Inferior parietal cortex (tissue), 1 donor: Measurements from ENCODE around the gene TMIGD1.
"Not testable (repeated sequence)": the region's sequence is repeated elsewhere in the genome, so short reads cannot be mapped to it uniquely, and the experiment has no call there.

ENCODE experiments used
- DNase-seq: peaks from one replicate; pipeline ENCODE4 v3.0.0-alpha.2; 2016; ENCODE audit errors: extremely low spot score

TMIGD1 gene

DNA sequence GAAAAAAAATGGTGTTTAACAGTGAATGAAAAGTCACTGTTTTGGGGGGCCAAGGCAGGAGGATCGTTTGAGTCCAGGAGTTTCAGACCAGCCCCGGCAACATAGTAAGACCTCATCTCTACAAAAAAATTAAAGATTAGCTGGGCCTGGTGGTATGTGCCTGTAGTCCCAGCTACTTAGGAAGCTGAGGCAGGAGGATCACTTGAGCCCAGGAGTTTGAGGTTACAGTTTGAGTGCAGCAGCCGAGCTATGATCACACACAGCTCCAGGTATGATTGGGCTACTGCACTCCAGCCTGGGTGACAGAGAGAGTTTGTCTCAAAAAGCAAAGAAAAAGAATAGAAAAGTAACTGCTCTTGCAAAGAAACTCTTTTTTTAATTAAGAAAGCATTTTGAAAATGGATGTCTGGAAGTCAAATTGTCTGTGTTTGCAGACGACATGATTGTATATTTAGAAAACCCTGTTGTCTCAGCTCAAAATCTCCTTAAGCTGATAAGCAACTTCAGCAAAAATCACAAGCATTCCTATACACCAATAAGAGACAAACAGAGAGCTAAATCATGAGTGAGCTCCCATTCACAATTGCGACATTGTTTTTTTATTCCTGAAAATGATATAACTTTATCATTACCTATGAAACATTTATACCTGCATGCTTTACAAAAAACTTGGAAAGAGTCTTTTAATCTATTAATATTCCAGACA is 24.4 kb upstream of the TMIGD1 start:
- DNase-seq = no peak

DNA sequence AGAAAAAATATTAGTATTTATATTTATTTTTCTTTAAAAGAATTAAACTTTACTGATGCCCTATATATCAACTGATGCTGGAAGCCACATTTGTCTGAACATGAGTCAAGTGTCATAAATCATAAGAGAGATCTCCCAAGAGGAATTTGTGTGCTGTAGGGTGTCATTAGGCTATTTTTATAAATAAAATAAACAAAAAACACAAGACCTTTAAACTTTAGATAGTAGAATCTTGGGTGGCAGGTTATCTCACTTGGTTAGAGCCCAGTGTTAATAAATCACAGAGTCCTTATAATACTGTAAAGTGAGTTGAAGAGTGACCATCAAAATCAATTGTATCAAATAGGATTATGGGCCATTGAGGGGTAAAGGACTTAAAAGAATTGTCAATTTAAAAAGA is 23.6 kb upstream of the TMIGD1 start:
- no peak for DNase-seq

DNA sequence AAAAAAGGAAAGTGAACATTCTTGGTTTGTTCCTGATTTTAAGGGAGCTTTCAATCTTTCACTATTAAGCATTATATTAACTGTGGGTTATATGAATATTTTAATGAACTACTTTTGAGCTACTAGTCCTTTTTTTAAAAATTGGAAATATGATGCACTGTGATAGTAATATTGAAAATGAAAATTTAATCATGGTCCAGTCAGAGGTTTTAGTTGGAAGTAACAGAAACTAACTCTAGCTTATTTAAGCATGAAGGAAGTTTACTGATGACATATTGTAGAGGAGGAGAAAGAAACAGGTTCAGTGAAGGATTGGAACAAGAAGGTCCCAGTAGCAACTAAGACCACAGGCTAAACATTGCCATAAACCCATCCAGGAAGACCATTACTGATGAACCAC is 20.8 kb upstream of the TMIGD1 start:
- no peak for DNase-seq

DNA sequence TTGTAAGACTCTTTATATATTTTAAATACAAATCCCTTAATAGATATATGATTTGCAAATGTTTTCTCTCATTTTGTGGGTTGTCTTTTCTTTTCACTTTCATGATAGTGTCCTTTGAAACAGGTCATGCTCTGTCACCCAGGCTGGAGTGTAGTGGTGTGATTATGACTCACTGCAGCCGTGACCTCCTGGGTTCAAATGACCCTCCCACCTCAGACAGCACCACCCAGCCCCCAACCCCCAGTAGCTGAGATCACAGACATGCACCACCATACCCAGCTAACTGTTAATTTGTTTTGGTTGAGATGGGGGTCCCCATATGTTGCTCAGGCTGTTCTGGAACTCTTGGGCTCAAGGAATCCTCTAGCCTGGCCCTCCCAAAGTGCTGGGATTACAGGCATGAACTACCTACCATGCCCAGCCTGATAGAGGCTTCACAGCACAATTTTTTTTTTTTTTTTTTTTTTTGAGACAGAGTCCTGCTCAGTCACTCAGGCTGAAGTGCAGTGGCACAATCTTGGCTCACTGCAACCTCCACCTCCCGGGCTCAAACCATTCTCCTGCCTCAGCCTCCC is 18.5 kb upstream of the TMIGD1 start:
- DNase-seq = no peak

DNA sequence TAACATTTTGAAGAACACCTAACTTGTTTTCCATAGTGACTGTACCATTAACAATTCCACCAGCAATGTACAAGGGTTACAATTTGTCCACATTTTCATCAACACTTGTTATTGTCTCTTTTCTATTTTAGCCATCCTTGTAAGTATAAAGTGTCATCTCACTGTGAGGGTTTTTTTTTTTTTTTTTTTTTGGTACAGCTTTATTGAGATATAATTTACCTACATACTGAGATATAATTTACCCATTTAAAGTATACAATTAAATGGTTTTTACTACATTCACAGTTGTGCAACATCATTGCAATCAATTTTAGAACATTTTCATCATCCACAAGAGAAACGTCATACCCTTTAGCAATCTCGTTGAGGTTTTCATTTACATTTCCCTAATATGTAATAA is 17.9 kb upstream of the TMIGD1 start:
- no peak for DNase-seq

DNA sequence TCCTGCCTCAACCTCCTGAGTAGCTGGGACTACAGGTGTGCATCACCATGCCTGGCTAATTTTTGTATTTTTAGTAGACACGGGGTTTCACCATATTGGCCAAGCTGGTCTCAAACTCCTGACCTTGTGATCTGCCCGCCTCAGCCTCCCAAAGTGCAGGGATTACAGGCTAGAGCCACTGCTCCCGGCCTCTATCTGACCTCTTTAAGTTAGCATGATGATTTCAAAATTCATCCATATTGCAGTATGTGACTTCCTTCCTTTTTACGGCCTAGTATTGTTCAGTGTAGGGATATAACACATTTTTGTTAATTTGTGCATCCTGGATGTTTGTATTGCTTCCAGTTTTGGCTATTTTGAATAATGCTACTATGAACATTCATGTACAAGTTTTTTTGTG is 17.4 kb upstream of the TMIGD1 start:
- not testable (repeated sequence) for DNase-seq

DNA sequence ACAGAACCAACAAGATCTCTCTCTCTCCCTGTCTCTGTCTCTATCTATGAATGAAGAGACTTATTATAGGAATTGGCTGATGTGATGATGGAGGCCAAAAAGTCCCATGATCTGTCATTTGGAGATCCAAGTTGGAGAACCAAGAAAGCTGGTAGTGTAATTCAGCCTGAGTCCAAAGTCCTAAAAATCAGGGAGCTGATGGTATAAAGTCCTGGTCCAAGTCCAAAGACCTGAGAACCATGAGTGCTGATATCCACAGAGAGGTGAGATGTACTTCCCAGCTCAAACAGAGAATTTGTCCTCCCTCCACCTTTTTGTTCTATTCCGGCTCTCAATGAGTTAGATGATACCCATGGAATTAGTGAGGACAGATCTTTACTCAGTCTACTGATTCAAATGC is 15.4 kb upstream of the TMIGD1 start:
- no peak for DNase-seq

DNA sequence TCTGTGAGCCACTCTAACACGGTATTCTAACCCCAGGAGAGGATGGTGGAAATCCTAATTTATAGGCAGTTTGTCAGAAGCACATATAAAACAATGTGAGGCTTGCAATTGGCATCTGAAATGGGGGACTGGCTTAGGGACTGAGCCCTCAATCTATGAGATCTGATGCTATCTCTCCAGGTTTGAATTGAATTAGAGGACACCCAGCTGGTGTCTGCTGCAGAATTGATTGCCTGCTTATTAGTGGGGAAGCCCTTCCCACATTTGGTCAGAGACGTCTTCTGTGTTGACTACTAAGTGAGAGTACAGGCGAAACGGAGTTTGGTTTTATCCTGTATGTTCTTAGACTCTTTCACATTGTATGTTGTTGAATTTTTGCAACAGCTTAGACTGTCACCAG is 13.6 kb upstream of the TMIGD1 start:
- no peak for DNase-seq

DNA sequence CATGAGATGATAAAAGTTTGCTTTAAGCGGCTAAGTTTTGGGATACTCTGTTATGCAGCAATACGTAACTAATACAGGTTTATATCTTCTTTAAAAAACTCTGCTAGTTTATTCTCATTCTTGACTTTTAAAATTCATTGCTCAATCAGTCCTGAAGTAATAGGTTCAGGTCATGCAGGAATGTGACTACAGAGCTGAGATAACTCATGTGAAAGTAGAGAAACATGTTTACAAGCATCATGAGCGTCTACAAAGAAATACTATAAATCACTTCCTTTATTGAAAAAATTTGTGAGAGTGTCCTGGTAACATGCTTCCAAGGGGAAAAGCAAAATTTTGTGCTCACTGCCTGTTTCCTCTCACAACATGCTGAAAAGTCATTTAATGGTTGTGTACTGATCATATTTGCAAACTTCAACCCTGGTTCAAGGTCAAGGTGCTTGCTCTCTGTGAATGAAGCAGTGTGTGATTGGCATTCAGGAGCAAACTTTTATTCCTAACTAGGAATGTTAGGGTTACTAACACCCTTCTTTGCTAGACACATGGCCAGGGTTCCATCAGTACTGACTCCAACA is 12.5 kb upstream of the TMIGD1 start:
- no peak for DNase-seq

DNA sequence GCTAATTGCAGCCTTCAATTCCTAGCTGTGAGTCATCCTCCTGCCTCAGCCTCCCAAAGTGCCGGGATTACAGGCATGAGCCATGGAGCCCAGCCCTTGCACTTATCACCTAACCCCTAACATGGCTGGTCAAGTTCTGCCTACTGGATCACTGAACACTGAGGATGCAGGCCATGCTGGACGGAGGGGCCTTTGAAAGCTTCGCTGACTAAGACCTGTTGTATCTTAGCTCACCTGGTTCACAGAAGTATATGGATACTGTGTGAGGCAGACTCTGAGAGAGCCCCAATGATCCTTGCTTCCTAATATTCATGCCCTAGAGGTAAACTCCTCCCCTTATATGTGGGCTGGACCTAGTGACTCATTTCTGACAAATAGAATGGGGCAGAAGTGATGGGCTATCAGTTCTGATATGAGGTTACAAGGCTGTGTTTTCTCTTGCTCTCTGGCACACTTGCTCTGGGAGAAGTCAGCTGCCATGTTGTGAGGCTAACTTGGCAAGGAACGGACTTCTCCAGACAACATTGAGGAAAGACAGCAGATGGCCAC is 11.7 kb upstream of the TMIGD1 start:
- no peak for DNase-seq

DNA sequence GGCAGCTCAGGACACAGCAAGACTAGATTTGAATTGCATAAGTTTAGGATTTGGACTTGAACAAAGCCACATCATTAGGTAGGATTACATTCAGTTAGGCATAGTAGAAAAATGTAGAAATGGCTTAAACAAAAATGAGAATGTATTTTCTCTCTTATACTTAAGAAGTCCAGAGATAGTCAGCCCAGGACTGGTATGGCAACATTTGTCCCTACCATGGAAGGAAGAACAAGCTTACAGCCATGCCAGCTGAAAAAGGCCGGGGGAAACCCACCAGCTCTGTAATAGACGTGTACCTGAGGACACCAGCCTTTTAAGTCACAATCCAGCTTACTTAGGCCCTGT is 11.2 kb upstream of the TMIGD1 start:
- DNase-seq = no peak

DNA sequence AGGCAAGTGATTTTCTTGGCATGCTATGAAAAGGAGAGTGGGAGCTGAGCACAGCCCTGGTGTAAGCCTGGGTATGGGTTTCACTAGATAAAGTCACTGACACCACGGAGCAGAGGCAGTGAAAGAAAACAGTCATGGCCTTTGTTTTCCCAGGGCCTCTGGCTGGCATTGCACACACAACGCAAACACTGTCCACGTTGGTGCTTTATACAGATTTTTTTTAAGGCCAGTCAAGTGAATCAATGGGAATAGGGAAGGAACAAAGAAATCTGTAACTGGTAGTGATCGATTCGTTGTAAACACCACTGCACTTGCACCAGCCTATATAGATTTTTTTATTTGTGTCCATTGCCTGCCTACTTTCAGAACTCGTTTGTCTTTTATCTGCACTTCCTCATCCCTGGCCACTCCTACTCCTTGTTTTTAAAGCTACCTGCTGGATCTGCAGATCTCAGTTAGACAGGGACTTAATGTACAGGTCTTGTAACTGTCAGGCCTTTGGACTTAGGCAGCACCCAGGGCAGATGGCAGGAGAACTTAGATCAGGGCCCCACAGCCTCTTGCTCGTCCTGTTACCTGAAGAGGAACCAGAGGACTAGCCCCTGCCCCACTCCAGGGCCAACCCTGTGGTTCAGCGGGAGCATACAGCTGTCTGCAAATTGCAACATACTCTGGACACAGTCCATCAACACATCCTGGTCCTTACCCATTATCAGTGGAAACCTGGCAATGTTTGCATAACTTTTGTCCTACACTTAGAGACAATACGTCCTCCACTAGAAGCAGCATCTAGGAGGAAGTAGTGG is 10.6 kb upstream of the TMIGD1 start:
- peak; percentile 75 for DNase-seq

DNA sequence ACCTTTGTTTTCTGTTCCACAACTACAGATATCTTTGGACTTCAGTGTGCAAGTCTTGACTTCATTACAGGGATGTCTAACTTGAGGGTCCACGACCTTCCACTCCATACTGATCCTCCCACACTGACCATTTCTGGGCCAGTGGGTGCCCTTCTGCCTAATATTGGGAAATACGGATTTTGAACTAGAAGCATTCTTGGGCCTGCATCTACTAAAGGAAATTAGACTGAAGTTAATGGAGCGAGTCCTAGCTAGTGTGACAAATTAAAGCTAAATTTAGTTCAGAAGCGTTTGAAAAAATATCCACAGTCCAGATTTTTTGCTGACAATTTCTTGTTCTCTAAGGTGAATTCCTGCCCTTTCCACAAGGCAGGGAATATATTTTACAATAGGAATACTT is 9.9 kb upstream of the TMIGD1 start:
- DNase-seq = no peak

DNA sequence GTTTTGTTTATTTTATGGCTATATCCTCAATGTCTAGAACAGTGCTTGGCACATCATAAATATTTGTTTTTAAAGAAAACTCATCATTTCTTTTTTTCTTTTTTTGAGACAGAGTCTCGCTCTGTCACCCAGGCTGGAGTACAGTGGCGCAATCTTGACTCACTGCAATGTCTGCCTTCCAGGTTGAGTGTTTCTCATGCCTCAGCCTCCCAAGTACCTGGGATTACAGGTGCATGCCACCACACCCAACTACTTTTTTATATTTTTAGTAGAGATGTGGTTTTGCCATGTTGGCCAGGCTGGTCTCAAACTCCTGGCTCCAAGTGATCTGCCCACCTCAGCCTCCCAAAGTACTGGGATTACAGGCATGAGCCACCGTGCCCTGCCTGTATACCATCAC is 9.4 kb upstream of the TMIGD1 start:
- not testable (repeated sequence) for DNase-seq

DNA sequence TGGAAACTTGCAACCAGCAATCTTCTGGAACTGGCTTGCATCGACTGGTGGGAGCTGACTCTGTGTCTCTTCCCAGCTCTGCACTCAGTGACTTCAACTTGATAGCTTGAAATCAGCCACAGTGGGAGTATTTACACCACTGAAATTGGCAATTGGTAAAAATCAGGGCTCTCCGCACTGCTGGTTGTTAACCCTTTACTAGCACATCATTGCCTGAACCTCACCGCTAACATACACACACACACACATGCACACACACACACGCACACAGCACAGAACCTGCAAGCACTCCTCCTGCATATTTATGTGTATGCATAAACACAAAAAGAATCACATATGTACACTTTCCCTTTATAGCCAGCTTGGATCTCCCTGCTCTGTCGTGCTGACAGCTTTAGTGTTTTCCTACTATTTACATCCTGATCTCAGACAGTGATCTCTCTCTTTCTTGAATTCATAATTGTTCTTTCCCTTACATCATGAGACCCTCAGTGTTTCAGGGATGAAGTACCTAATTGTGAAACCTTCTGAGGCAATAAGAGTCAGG is 7.9 kb upstream of the TMIGD1 start:
- DNase-seq = peak; percentile 7

DNA sequence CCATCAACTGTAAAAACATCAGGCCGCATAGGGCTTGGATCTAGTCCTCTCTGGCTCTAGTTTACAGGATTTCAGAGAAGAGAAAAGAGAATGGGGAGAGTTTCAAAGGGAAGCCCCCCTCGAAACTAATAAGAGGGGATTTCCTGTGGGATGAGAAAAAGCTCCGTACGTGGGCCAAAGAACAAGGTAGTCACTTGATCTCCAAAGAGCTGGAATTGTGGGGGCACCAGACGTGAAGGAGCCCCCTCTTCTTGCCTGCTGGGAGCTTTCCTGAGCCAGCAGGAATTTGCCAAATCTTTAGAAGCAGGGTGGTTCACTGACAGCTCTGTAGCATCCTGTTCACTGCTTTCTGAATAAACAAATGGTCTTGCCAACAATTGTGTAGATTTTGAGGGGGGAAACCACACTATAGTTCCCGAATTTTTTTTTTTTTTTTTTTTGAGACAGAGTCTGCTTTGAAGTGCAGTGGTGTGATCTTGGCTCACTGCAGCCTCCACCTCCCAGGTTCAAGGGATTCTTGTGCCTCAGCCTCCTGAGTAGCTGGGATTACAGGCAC is 7.0 kb upstream of the TMIGD1 start:
- no peak for DNase-seq

DNA sequence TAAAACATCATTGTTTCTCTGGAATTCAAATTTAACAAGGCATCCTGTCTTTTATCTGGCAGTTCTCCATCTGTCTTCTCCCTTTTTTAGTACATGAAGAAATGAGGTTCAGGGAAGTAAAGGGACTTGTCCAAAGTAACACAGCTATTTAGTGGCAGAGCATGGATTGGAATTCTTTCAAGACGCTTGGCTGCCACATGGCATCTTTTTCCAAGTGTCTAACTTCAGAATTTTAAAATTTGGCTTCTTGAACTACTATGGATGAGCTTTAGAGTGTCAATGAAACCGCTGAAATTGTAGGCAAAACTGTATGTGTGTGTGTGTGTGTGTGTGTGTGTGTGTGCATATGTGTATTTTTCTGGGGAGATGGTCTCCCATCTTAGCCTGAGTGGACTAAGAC is 5.2 kb upstream of the TMIGD1 start:
- no peak for DNase-seq

DNA sequence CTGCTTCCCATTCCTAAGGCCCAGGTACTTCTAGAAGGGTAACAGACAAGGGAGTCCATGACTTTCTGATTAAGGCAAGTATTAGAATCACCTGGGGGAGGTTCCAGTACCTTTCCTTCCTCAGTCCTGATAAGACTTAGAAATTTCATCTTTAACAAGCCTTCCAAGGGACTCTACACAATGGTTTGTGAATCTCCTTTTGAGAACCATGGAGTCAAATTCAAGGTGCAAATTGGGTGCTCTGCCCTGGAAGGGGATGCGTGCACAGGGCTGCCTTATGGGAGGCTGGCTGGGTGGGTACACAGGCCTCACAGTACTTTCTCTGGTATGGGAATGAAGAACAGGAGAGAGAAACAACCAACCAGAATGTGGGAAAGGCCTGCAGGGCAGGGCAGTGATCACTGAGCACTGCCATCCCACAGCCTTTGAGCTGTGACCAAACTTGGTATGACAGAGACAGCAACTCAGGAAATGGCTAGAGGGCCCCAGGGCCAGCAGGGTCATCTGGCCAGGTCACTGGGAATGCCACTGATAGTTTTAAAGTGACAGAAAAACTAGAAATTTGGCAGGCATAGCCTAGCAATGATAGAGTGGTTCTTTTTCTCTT is 3.6 kb upstream of the TMIGD1 start:
- DNase-seq = no peak

DNA sequence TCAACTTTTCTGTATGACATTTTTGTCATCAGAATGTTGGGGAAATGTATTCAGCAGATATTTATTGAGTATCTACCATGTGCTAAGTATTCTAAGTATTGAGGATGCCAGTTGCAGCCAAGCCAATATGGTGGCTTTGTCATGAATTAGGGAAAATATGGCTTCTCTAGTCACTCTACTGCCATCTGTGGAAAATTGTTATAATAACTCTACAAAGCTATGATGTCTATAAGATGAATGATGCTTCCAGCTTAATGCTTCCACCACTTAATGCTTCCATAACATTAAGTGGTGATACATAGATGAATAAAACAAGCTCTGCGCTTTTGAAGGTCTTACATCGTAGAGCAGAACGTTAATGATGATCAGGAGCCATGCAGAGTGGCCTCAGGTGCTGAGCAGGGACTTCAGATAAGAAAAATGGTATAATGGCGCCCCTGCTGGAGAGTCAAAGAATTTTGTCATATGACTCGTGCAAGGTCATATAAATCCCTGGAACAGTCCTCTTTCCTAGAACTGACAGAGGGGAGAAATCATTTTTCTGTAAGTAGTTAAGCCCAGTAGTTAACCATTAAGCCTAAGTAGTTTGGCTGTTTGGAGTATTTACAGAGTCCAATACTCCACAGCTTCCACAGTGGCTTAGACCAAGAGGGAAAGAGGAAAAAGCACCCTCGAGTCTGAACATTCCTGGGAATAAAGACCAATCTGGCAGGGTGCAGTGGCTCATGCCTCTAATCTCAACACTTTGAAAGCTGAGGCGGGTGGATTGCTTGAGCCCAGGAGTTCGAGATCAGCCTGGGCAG is 2.7 kb upstream of the TMIGD1 start:
- no peak for DNase-seq

DNA sequence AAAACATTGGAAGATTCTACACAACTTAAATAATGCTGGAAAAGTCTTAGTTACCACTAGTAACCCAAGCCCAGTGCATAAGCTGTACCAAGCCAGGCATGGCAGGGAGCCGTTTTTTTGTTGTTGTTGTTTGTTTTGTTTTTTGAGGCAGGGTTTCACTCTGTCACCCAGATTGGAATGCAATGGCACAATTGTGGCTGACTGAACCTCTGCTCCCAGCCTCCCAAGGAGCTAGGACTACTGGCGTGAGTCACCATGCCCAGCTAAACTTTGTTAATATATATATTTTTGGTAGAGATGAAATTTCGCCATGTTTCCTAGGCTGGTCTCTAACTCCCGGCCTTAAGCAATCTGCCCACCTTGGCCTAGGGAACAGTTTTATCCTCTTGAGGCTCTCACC is 564 bp upstream of the TMIGD1 start:
- no peak for DNase-seq

DNA sequence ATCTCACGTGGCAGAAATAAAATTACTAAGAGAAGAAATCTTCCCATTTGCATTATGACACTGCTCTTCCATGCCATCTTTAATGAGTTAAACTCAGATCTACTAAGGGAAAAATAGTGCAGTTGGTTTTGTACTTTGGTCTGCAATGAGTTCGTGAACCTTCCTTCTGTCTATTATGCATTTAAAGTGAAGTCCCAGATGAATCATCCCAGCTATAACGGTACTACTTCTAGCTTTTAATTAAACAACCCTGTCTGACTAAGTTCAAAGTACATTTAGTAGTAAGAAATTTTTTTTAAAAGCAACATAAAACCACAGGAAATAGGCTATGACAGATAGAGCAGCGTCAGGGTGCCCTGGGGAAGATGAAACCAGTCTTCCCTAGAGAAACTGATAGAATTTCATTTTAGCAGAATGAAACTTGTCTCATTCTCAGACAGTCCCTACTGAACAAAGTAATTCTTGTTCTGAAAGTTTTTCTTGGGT is 1.8 kb downstream of the TMIGD1 start:
- no peak for DNase-seq
